NCI-H526 (cell line): Measurements from ENCODE around the gene TMEM119.

Experiments used
- DNase-seq, 2 experiments: peaks; one replicate each; lab custom pipeline; 2025; lab: John Stamatoyannopoulos, UW

TMEM119 gene

GRCh38 chr12:108616941-108617858 lies 19.3 kb upstream of the TMEM119 start:
- no peak for DNase-seq

DNA sequence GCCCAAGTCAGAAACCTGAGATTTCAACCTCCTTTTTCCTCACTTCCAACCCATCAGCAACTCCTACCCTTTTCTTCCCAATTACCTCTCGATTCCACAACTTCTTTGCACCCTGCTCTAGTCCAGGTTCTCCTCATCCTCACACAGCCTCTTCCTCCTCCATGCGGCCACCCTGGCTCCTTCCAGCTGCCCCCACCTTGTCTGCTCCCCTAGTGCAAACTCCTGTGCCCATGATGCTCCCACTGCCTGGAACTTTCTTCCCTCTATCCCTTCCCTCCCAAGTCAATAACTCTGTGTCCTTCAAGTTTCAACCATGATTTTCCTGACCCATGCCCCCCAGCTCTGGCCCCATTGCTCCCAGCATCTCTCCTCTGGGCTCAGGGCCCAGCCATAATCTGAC lies 18.5 kb upstream of the TMEM119 start:
- no peak for DNase-seq

- no peak for DNase-seq
These were observed 18.0 kb upstream of the TMEM119 start for GRCh38 chr12:108615918-108616317.

- DNase-seq = no peak
These were observed 16.8 kb upstream of the TMEM119 start for GRCh38 chr12:108614639-108615038.

DNA sequence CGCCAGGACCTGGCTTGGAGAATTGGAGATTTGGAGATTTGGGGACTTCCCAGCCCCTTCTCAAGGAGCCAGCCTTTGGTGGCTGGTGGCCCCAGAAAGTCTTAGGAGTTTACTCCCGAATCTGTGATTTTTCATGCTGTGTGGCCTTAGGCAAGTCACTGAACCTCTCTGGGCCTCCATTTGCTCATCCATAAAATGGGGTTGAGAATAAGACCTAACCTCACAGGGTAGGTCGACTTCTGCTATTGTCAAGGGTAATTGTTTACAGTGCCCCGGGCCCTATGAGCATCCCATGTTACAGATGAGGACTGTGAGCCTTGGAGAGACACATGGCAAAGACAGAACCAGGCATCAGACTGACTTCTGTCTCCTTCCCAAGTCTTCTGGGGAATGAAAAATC lies 16.2 kb upstream of the TMEM119 start:
- DNase-seq = no peak

DNA sequence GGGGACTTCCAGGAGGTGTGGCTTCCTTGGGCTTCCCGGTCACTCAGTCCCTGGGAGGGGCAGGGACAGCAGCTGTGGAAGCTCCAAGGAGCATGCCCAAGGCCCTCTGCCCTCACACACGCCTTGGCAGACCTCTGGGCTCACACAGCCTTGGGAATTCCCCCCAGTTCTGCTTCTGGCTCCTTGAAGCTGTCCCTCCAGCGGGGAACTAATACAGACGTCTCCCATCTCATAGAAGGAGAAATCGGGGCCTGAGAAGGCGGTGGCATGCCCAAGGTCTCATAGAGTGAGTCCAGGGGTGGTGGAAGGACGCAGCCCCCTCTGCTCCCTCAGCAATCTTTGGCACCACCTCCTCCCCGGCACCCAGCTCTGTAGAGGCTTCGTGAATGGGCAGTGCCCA lies 15.7 kb upstream of the TMEM119 start:
- DNase-seq = no peak

GRCh38 chr12:108612788-108613282 lies 15.0 kb upstream of the TMEM119 start:
- DNase-seq = peak in 1 of 2 experiments; percentile 29

- DNase-seq = peak; percentile 19 to 58
These were observed 14.1 kb upstream of the TMEM119 start for GRCh38 chr12:108611884-108612415.

- DNase-seq = no peak
These were observed 13.1 kb upstream of the TMEM119 start for GRCh38 chr12:108610856-108611605.

GRCh38 chr12:108610336-108610815 lies 12.5 kb upstream of the TMEM119 start:
- DNase-seq = no peak

DNA sequence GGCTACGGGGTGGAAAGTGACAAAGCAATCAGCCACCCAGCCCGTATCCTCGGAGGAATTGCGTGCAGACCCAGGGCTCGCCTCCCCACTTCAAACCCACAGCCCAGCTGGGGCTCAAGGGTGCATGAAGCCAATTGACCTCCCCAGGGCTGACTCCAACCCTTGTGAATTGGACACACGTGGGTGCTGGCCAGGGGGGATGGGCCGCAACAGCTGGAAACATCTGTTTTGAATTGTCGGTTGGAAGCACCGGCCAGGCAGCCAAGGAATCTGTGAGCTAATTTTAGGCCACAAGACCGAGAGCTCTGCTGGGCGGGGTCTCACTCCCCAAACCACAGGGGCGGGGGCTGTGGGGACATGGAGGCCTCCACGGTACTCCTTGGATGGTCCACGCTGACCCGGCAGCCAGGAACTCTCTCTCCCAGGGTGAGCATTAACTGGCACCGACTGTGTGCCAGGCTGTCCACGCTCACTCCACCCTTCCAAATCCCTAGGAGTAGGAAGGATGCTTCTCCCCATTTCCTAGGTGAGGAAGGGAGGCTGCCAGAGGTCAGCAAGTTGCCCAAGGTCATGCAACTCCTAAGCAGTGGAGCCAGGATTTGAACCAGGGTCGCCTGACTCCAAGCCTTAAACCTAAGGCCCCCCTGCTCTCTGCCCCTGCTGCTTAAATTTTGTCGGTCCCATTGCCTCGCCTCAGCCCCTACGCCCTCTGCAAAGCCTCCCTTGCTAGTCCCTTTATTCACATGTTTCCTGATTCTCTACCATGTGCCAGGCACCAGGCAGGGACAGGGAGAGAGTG lies 11.9 kb upstream of the TMEM119 start:
- no peak for DNase-seq

DNA sequence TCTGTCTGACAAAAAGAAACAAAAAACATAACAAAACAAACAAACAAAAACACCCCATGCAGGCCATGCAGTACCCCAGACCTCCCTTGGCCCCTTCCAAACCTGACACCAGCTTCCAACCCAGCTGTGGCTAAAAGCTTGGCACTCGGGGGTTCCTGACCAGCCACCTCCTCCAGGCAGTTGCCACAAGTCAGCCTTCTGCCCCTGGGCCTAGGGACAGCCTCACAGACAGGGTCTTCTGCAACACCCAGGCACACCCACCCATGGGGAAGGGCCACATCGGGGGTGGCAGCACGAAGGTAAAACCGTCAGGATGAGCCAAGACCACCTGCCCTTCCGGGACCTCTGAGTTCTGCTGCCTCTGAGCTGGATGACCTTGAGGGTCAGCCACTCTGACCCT lies 10.7 kb upstream of the TMEM119 start:
- DNase-seq = no peak

DNA sequence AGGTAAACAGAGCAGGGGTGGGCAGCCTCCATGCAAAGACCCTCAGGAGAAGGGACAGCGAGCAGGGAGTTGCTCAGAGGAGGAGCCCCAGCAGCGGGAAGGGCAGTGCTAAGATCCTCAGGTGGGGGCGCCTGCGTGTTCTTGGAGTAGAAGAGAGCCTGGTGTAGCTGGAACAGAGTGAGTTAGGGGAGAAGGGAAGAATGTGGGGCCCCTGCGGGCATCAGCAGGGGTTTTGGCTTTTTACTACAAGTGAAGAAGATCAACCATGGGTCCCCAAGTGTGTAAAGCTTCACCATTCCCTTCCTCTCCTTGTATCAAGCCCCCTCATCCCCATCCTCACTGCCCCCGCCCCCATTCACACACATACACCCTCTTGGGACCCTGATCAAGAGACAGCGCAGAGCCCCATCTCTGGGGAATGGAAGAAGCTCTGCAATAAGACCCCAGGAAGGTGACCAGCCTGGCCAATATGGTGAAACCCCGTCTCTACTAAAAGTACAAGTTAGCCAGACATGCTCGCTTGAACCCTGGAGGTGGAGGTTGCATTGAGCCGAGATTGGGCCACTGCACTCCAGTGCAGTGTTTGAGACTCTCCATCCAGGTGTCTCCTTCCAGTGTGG lies 10.2 kb upstream of the TMEM119 start:
- DNase-seq = no peak

- DNase-seq = no peak
These were observed 8.6 kb upstream of the TMEM119 start for GRCh38 chr12:108606492-108606891.

DNA sequence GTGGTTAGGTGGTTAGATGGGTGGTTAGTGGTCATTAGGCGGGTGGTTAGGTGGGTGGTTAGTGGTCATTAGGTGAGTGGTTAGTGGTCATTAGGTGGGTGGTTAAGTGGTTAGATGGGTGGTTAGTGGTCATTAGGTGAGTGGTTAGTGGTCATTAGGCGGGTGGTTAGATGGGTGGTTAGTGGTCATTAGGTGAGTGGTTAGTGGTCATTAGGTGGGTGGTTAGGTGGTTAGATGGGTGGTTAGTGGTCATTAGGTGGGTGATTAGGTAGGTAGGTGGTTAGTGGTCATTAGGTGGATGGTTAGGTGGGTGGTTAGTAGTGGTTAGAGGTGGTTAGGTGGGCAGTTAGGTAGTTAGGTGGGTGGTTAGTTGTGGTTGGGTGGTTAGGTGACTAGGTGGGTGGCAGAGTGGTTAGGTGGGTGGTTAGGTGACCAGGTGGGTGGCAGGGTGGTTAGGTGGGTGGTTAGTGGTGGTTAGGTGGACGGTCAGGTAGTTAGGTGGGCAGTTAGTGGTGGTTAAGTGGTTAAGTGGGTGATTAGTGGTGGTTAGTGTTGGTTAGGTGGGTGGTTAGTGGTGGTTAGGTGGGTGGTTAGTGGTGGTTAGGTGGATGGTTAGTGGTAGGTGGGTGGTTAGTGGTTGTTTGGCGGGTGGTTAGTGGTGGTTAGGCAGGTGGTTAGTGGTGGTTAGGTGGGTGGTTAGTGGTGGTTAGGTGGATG lies 8.0 kb upstream of the TMEM119 start:
- DNase-seq = no peak

- no peak for DNase-seq
These were observed 7.3 kb upstream of the TMEM119 start for GRCh38 chr12:108605000-108605689.

DNA sequence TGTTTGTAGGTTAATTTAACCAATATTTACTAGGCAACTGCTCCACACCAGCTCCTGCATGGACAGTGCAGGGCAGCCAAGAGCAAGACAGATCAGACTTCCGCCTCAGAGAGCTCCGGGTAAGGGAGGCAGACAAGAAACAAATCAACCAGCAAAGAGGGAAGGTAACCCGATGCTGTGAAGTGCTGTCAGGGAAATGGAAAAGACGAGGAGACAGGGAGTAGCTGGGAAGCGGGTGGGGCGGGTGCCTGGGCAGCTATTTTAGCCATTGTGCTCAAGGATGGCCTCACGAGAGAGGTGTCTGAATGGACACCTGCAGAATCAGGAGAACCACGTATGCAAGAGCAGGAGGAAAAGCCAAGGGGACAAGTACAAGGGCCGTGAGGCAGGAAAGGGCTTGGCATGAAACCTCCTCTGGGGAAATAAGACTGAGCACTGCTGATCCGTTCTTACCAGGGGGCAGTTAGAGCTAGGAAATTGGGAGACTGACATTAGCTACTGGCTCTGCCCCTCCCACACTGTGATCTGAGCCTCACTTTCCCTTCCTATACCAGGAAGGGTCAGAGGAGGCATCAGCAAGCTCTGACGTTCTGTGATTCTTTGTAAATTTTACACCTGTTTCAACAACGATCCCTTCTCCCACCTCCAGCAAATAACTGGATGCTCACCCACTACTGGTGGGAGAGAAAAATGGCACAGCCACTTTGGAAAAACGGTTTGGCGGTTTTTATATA lies 6.5 kb upstream of the TMEM119 start:
- DNase-seq = no peak

DNA sequence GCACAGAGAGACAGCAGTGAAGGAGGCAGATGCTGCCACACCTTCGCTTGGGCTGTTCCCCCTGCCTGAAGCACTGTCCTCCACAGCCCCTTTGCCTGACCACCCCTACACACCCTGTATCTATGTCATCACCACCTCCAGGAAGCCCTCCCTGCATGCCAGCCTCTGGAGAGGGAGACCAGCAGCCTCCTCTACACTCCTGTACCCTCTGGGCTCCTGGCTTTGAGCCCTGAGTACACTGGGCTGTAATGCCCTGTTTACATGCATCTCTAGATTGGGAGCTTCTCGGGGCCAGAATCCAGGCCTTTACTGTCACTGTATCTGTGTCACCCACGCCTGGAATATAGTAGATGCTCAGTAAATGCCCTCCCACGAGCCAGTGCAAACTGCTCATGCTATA lies 5.9 kb upstream of the TMEM119 start:
- DNase-seq = no peak

DNA sequence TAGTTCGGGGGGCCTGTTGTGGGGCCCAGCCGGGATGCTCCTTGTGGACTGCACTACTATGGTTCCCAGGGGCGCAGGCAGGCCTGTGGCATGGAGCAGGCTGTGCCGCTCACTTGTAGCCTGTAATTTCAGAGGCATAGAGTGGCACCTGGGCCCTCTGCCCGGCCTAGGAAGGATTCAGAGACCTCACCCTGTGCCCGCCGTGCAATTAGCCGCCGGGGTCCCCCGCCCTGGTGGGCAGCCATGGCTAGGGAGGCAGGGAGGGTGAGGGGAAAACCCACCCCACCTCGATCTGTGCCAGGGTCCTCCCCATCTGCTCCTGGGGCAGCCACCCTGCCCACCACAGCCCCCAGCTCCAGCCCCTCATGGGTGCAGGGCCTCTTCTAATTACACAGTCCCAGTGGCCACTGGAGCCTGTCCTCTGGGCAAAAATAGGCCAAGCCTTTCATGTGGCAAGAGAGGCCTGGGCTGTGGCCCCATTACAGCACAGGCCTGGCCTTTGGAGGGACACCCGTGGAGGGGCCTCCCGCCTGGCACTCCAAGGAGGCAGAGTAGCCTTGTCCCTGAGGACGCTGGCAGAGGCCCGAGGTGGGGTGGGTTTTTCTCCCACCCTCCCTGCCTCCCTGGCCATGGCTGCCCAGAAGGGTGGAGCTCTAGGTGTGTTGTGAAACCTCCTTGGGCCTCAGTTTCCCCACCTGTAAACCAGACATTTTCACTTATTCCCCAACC lies 5.3 kb upstream of the TMEM119 start:
- DNase-seq = no peak
